GM23248 (cell line): ENCODE data around the gene SLF1.

Source experiments
- EZH2 ChIP-seq: fragments of 200-600 bp; sonication (generic); IDR thresholded peaks from 2 replicates; pipeline ENCODE4 v1.6.1; 2018; ENCODE audit warnings: antibody characterized with exemption, mild to moderate bottlenecking; ENCODE audit not compliant: insufficient read depth, poor library complexity, severe bottlenecking
- EZH2phosphoT487 ChIP-seq: fragments of 200-600 bp; sonication (generic); IDR thresholded peaks from 2 replicates; pipeline ENCODE4 v1.6.1; 2018; ENCODE audit warnings: antibody characterized with exemption, moderate library complexity, mild to moderate bottlenecking, low read depth; ENCODE audit not compliant: insufficient read depth

GRCh38 chr5:94707359-94707758, 88.9 kb downstream of the SLF1 start:
- TF ChIP-seq EZH2phosphoT487, result no peak
- no peak for TF ChIP-seq EZH2
